Fibroblast of peridontal ligament (primary cell): Measurements from ENCODE around the gene TNRC6A.
"Not testable (repeated sequence)": the region's sequence is repeated elsewhere in the genome, so short reads cannot be mapped to it uniquely, and the experiment has no call there.

ENCODE experiments used
- DNase-seq: peaks from one replicate; pipeline ENCODE4 v3.0.0-alpha.2; 2010; ENCODE audit errors: extremely low read depth

The TNRC6A gene

DNA sequence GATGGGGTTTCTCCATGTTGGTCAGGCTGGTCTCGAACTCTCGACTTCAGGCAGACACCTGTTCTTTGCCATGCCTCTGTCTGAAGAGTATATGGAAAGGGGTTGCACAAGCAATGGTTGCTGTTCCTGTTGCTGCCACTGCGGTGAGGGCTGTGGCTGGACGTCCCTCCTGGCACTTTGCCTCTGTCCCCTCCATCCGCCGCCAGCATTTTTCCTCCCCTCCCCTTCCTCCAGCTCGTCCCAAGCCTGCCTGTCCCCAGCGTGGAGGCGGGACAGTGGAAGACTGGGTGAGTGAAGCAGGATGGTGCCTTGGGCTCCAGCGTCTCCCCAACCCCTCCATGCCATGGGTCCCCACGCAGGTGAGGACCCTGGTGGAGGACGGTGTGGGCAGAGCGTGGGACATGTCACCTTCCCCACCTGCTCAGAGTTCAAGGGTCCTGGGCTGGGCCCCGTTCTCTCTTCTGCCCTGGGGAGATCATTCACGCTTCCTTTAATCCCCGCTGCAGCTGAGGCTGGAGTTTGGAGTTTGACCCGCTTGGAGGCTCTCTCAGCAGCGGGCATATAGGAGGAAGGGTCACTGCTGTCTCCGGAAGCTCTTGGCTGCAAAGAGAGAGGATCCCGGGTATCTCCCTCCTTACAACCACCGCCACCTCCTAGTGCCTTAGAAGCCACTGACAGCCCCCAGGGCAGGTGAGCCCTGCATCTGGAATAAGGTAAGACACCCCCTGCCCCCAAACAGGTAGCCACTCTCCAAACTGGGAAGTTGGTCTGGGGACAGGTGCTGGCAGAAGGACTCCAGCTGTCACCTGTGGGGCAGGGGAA, 116.5 kb downstream of the TNRC6A start, which contains the start of gene SLC5A11:
Gene SLC5A11 (plus strand): TSS at position 238 of the 822 bp plus-strand sequence. CDS start 12,681 bp downstream, outside the sequence.
- DNase-seq: no peak

DNA sequence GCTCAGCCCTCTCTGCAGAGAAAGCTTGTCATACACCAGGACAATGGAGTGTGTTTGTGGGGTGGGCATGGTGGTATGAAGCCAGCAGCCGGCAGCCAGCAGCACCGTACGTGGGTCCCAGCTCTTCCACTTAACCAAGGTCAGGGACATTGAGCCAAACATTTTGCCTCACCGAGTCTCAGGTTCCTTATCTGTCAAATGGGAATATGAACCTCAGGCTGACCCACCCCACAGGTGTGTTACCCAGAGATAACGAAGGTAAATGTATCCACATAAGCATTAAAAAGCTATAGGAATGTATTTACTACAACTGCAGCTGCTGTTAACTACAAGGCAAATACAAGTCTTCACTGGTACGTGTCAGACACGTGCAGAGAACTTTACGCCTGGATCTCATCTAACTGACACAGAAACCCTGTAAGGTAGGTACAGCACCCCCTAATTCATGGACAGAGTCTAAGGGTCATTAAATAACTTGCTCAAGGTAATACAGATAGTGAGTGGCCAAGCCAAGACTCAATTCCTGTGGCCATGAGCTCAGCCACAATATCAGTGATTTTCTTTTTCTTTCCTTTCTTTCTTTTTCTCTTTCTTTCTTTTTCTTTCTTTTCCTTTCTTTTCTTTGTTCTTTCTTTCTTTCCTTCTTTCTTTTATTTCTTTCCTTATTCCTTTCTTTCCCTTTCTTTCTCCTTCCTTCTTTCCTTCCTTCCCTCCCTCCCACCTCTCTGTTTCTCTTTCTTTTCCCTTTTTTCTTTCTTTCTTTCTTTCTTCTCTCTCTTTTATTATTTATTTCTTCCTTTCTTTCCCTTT, 117.3 kb downstream of the TNRC6A start:
- DNase-seq: no peak

DNA sequence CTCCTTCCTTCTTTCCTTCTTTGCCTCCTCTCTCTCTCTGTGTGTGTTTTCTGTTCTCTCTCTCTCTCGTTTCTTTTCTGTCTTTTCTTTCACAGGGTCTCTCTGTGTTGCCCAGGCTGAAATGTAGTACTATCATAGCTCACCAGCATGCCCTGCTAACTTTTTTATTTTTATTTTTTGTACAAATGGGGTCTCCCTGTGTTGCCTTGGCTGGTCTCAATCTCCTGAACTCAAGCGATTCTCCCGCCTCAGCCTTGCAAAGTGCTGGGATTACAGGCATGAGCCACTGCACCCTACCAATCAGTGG, 117.9 kb downstream of the TNRC6A start:
- DNase-seq: no peak

DNA sequence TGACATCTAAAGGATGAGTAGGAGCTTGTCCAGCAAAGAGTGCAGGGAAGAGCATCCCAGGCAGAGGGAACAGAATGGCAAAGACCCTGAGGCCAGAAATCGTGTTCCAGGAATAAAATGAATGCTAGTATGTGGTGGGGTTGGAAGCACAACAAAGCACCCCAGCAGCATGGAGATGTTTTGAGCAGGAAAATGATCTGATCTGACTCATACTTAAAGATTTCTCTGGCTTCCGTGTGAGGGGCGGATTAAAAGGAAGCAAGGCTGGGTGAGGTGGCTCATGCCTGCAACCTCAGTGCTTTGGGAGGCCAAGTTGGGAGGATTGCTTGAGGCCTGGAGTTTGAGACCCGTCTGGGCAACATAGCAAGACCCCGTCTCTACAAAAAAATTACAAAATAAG, 118.6 kb downstream of the TNRC6A start:
- peak; percentile 61 for DNase-seq

DNA sequence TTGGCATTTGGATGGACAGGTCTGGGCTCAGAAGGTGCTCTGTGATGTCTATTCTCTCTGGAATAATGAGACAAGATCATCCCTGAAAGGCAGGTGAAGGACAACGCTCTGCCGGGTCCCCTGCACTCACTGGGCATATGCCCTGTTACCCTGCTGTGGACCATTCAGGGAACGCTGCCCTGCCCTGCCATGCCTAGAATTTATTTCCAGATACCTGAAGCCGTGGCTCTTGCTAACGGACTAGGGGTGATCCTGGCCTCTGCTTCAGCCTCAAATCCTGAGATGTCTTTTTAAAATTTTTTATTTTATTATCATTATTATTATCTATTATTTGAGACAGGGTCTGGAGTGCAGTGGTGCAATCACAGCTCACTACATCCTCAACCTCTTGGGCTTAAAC, 120.2 kb downstream of the TNRC6A start:
- DNase-seq: no peak

DNA sequence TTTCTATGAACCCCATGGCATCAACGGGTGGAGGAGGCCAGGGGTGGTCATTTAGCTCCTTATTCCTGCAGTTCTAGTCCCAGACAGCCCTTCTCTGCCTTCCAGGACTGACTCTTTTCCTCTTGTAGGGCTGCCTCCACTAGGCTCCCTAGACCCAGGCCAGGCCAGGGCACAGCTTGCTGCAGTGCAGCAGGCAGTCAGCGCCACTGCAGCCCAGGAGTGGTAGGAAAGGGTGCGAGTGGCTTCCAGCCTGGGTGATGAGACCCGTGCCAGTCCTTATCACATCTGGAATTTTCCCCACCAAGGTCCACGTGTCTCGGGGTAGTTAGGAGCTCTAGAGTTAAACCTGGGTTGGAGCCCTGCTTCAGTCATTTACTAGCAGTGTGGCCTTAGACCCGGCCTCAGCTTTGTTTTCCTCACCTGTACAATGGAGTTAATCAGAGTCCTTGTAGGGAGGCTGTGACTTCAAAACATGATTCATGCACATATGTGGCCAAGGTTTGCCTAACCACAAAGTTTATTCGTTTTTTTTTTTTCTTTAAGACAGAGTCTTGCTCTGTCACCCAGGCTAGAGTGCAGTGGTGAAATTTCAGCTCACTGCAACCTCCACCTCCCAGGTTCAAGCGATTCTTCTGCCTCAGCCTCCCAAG, 121.0 kb downstream of the TNRC6A start:
- peak; percentile 54 for DNase-seq

DNA sequence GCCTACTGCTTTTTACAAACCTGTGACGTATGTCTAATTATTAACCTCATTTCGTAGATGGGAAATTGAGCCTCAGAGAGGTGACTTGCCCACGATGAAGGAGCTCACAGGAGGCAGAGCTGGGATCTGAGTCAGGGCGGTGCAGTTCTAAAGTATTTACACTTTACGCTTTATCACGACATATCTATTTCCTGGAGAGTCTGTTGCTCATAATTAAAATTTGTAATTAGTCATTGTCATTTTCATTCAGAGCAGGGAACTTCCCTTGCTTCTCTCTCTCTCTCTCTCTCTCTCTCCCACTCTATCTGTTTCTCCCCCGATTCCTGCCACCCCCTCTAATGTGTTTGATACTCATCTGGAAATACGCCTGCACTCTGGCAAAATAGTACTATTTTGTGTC, 122.2 kb downstream of the TNRC6A start:
- no peak for DNase-seq

DNA sequence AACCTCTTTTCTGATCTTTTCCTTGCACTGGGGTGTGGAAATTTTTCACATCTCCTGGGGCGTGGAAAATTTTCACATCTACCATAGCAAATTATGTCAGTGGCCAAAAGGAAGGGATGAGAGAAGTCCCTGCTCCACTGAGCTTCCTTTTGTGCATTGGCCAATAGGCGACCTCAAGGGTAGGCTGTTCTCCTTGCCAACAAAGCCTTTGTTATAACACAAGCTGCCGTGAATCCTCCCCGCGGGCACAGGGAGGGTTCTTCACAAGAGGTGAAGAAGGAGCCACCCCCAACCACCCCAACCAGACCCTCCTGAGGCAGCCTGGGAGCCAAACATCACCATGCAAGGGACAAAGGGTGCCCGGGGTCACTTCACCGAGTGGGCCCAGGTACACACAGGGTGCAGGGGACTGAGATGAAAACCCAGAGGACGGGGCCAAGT, 122.8 kb downstream of the TNRC6A start:
- DNase-seq: no peak

DNA sequence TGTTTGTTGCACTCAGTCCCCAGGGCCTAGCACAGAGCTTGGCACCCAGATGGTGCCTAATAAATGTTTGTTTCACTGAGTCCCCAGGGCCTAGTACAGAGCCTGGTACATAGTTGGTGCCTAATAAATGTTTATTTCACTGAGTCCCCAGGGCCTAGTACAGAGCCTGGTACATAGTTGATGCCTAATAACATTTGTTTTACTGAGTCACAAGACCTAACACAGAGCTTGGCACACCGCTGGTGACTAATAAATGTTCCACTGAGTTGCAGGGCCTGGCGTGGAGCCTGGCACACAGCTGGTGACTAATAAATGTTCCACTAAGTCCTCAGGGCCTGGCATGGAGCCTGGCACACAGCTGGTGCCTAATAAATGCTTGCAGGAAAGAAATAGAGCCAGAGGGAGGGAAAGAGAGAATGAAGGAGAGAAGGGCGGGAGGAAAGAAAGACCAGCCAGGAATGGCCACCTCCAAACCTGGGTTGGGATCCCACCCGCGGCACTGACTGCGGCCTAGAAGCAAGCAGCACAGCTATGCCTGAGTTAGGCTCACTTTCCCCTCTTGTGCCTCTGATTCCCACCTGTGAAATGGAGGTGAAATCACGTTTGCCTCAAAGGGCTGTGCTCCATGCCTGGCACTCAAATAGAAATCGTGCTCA, 123.8 kb downstream of the TNRC6A start:
- DNase-seq: no peak

DNA sequence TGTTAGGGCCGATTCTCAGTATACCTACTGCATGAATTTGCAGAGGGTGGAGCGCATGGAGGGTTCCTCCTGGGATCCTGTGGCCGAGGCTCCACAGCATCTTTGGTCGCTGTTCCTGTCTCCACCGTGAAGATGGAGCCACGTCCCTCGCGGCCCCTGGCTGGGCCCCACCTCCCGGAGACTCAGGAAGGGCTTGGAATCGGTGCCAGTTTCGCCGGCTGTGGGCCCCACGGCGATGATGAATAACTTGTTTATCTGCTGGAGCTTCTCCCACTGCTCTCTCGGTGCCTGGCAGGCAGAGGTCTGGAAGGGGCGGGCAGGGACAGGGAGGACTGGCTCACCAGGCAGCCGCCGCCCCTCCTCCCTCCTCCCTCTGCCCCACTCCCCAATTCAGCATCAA, 124.4 kb downstream of the TNRC6A start:
- DNase-seq: peak; percentile 59

DNA sequence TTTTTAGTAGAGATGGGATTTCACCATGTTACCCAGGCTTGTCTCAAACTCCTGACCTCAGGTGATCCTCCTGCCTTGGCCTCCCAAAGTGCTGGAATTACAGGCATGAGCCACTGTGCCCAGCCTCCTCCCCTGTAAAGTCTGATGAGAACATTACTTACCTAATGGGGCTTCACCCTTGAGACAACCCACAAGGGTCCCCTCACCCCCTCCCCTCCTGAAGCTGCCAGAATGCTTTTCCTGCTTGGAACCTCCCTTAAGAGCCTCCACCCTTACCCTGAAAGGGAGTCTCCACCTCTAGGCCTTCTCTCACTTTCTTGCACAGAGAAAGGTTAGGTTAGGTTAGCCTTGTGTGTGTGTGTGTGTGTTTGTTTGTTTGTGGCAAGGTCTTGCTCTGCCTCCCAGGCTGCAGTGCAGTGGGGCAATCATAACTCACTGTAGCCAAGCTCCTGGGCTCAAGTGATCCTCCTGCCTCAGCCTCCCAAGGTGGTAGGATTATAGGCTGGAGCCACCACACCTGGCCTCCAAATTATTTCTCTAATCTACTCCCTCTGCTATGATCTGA, 125.2 kb downstream of the TNRC6A start:
- DNase-seq: no peak

DNA sequence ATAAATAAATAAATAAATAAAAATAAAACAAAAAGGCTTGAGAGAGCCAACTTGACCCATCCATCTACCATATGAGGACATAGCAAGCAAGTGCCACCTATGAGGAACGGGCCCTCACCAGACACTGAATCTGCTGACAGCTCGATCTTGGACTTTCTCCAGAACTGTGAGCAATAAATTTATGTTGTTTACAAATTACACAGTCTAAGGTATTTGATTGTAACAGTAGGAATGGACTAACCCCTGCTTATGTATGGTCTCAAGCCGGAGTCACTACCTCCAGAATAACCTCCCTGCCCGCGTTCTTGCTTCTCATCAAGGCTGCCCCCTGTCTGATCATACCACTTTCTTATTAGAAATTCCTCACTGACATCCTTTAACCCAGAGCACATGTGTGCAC, 126.2 kb downstream of the TNRC6A start:
- no peak for DNase-seq

DNA sequence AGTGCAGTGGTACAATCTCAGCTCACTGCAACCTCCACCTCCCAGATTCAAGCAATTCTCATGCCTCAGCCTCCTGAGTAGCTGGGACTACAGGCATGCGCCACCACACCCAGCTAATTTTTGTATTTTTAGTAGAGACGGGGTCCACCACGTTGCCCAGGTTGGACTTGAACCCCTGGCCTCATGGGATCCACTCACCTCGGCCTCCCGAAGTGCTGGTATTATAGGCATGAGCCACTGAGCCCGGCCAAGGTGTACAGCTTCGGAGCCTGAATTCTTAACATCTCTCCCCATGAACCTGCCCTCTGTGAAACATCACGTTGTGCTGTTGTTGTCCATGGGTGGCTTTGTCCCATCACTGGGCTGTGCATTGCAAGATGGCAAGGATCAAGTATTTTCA, 127.4 kb downstream of the TNRC6A start:
- not testable (repeated sequence) for DNase-seq

DNA sequence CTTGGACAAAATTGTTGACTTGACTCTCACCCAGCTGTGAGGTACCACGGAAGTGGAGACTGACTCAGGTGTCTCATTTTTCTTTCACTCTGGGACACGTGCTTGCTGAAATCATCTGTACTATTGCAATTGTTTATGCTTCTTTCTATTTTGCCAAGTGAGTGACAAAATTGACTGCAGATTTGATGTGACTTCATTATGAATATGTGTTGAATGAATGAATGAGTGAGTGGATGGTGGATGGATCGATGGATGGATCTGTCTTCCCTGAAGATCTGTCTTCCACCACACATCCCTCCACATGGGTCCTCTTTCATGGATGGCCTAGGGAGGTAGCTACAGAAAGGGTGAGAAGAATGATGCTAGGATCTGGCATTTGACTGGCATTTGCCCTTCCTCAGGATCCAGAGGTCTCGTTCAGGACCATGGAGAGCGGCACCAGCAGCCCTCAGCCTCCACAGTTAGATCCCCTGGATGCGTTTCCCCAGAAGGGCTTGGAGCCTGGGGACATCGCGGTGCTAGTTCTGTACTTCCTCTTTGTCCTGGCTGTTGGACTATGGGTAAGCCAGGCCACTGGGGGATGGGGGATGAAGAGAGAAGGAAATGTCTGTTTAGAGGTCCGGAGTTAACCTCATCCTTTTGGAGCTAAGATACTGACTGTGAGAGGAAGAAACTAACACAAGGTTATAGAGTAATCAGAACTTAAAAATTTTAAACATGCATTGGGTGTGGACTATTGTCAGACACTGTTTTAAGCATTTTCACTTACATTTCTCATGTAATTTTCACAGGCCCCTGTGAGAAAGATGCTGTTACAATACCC, 129.0 kb downstream of the TNRC6A start:
- peak; percentile 56 for DNase-seq

DNA sequence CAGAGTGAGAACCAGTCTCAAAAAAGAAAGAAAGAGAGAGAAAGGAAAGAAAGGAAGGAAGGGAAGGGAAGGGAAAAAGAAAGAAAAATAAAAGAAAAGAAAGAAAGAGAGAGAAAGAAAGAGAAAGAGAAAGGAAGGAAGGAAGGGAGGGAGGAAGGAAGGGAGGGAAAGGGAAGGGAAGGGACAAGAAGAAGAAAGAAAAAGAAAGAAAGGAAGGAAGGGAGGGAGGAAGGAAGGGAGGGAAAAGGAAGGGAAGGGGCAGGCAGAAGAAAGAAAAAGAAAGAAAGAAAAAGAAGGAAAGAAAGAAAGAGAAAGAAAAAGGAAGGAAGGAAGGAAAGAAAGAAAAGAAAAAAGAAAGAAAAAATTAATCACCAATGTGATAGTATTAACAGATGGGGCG, 132.0 kb downstream of the TNRC6A start:
- DNase-seq: no peak

DNA sequence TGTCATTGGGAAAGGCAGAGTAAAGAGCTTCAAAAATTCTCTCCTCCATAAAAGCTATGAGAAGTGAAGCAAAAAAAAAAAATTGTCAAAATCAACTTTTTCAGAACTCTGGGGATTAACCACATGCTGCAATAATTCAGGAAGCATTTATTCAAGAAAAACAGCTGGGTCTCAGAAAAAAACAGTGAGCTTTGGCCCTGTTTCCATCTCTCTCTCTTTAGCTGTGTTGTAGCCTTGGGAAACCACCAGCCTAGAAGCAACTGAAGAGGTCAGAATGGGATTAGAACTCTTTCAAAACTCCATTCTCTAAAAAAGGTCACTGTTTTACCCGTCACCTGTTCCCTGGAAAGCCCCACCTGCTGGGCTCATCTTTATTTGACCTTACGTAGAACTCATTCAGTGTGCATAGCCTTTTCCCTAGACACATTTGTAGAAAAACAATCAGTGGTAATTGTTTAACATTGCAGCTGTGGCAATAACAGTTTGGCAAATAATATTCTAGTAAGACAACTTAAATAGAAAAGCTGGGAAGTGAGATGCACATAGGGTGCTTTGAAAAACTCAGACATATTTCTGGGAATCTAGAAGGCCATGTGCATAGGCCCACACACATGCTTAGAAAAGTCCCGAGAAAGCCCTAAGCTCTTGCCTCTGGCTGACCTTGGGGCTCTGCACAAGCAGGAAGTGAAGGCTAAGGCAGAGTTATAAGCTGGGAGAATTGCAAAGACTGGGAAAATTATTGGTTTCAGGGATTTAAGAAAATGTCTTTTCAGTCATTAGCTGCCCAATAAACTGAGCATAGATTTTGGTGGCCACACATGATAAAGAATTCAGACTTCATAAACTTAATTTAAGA, 134.4 kb downstream of the TNRC6A start:
- DNase-seq: no peak

DNA sequence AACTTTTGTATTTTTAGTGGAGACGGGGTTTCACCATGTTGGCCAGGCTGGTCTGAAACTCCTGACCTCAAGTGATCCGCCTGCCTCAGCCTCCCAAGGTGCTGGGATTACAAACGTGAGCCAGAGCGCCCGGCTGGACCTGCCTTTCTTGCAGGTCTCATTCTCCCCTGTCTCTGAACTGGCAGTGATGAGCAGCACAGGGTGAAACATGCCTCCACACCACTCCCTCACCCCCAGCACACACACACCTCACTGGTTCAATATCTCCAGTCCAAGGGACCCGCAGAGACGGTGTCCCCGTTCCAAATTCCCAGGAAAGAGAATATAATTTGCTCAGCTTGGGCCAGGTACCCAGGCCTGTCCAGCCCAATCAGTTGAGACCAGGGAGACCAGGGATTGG, 139.6 kb downstream of the TNRC6A start:
- no peak for DNase-seq

DNA sequence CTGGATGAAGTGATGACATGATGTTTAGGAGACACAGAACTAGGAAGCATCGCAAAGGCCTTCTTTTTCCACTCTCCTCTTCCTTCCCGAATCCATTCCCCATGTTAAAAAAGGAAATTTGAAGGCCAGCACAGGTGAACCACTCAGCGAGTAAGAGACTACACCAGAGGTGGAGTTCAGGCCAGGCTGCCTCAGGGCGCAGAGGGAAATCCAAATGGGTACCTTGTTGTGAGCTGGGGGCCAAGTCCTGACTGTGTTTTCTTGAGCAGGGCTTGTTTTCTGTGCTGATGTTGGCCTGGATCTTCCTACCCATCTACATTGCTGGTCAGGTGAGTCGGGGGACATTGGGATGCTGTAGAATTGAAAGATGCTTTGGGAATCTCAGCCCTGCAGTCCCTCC, 142.4 kb downstream of the TNRC6A start:
- no peak for DNase-seq

DNA sequence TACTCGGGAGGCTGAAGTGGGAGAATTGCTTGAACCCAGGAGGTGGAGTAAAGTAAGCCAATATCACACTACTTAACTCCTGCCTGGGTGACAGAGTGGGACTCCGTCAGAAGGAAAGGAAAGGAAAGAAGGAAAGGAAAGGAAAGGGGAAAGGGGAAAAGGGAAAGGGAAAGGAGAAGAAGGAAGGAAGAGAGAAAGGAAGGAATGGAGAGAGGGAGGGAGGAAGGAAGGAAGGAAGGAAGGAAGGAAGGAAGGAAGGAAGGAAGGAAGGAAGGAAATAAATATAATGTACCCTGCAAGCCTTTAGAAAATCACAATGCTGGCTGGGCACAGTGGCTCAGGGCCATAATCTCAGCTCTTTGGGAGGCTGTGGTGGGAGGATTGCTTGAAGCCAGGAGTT, 143.6 kb downstream of the TNRC6A start:
- DNase-seq: no peak

DNA sequence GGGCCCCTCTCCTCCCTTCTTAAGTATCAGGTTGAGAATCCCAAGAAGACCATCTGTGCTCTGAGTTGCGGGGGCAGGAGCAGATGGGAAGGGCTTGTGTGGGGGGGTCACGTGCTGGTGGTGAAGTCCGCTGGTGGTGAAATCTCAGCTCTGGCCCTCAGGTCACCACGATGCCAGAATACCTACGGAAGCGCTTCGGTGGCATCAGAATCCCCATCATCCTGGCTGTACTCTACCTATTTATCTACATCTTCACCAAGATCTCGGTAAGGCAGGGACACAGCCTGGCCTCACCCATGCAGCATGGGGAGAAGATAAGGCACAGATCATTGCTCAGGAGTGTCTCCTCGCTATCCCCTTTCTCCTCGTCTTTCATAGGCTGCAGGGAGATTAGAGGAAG, 146.0 kb downstream of the TNRC6A start:
- no peak for DNase-seq
